ENCODE results near the gene GSK3A. TPM values are rescaled to one million over a fixed set of nuclear protein-coding genes. Genes with fewer than 3 reads are reported as not detected.

The GSK3A gene
- total and polyA plus RNA-seq, 2 experiments from 2014 or later: 32.2 to 36.6 TPM

GRCh38 chr19:42196011-42197001 lies 46.1 kb downstream of the GSK3A start:
- TF ChIP-seq EZH2 (IDR thresholded peaks at IDR 0.05; ENCODE audit: borderline replicate concordance) (no peak), CTCF (IDR thresholded peaks at IDR 0.05; ENCODE audit: poor library complexity) (no peak), EZH2phosphoT487 (IDR thresholded peaks at IDR 0.05; ENCODE audit: low read depth, severe bottlenecking, unreplicated experiment) (no peak)
- Histone ChIP-seq H2AFZ (no peak overlapping the region), H3K36me3 (replicated peaks; ENCODE audit: insufficient read depth, low read depth) (no peaks in the 10 kb centered on the region), H3K27ac (no peak overlapping the region), H4K20me1 (ENCODE audit: insufficient read depth, poor library complexity, severe bottlenecking) (peaks cover 5% of the 10 kb centered on the region), H3K4me3 (no peak overlapping the region), H3K79me2 (no peaks in the 10 kb centered on the region), H3K9me2 (replicated peaks; ENCODE audit: insufficient read depth) (no peaks in the 10 kb centered on the region), H3K4me1 (ENCODE audit: insufficient read depth) (no peaks in the 10 kb centered on the region), H3K9me3 (ENCODE audit: low read depth) (no peaks in the 10 kb centered on the region), H3K27me3 (no peaks in the 10 kb centered on the region), H3K4me2 (no peak overlapping the region)
- 92% methylated on average over 42 of the region's 47 CpGs for WGBS (ENCODE audit: low lambda C conversion rate, missing lambda C conversion rate)
- DNase-seq (ENCODE audit: low spot score): no peak

GRCh38 chr19:42193706-42194105 lies 48.7 kb downstream of the GSK3A start:
- Histone ChIP-seq H3K4me1 (ENCODE audit: insufficient read depth) (no peaks in the 10 kb centered on the region), H3K27ac (no peak overlapping the region), H2AFZ (no peak overlapping the region), H3K79me2 (no peaks in the 10 kb centered on the region), H3K9me3 (ENCODE audit: low read depth) (no peaks in the 10 kb centered on the region), H3K27me3 (peaks cover 6% of the 10 kb centered on the region), H3K36me3 (replicated peaks; ENCODE audit: insufficient read depth, low read depth) (no peaks in the 10 kb centered on the region), H3K9me2 (replicated peaks; ENCODE audit: insufficient read depth) (no peaks in the 10 kb centered on the region), H4K20me1 (ENCODE audit: insufficient read depth, poor library complexity, severe bottlenecking) (no peaks in the 10 kb centered on the region), H3K4me3 (no peak overlapping the region), H3K4me2 (no peak overlapping the region)
- 86% methylated on average over 3 of the region's 3 CpGs for WGBS (ENCODE audit: low lambda C conversion rate, missing lambda C conversion rate)
- TF ChIP-seq EZH2phosphoT487 (IDR thresholded peaks at IDR 0.05; ENCODE audit: low read depth, severe bottlenecking, unreplicated experiment) (no peak), CTCF (IDR thresholded peaks at IDR 0.05; ENCODE audit: poor library complexity) (no peak), EZH2 (IDR thresholded peaks at IDR 0.05; ENCODE audit: borderline replicate concordance) (no peak)
- no peak for DNase-seq (ENCODE audit: low spot score)

GRCh38 chr19:42193294-42193693 lies 49.1 kb downstream of the GSK3A start:
- TF ChIP-seq EZH2 (IDR thresholded peaks at IDR 0.05; ENCODE audit: borderline replicate concordance) (no peak), EZH2phosphoT487 (IDR thresholded peaks at IDR 0.05; ENCODE audit: low read depth, severe bottlenecking, unreplicated experiment) (no peak), CTCF (IDR thresholded peaks at IDR 0.05; ENCODE audit: poor library complexity) (no peak)
- H4K20me1 ChIP-seq (ENCODE audit: insufficient read depth, poor library complexity, severe bottlenecking): no peaks in the 10 kb centered on the region
- 95% methylated on average over 1 of the region's 1 CpG for WGBS (ENCODE audit: low lambda C conversion rate, missing lambda C conversion rate)
- H2AFZ ChIP-seq: no peak overlapping the region
- H3K27me3 ChIP-seq: peaks cover 6% of the 10 kb centered on the region
- no peaks in the 10 kb centered on the region for H3K79me2 ChIP-seq
- DNase-seq (ENCODE audit: low spot score): no peak
- no peaks in the 10 kb centered on the region for H3K9me2 ChIP-seq (replicated peaks; ENCODE audit: insufficient read depth)
- no peaks in the 10 kb centered on the region for H3K4me1 ChIP-seq (ENCODE audit: insufficient read depth)
- no peak overlapping the region for H3K4me3 ChIP-seq
- no peaks in the 10 kb centered on the region for H3K36me3 ChIP-seq (replicated peaks; ENCODE audit: insufficient read depth, low read depth)
- no peak overlapping the region for H3K27ac ChIP-seq
- no peaks in the 10 kb centered on the region for H3K9me3 ChIP-seq (ENCODE audit: low read depth)
- H3K4me2 ChIP-seq: no peak overlapping the region
